Kidney (tissue), 14 donors: ENCODE results near the gene AGPAT3. TPM values are rescaled to one million over a fixed set of nuclear protein-coding genes. Genes with fewer than 3 reads are reported as not detected.
A peak's percentile ranks its signal among the peaks of the same experiment; 100 is the strongest.

ENCODE experiments used
- DNase-seq, 5 donors: peaks; one replicate each; pipeline ENCODE4 v3.0.0-alpha.2; 2013 to 2020
- FAIRE-seq: peaks from 2 replicates; lab custom pipeline; 2012; peaks lifted over from hg19 to GRCh38; lab: Jason Lieb, UNC
- H3K27ac ChIP-seq, 2 donors: one replicate each; pipeline ENCODE4 v1.7.0; 2013; ENCODE audit warnings: low read depth in 2 of 2, low read length in 2 of 2, inconsistent platforms in 1 of 2
- H3K27me3 ChIP-seq: one replicate; pipeline ENCODE4 v1.7.1; 2013; ENCODE audit warnings: low read length, inconsistent platforms; ENCODE audit not compliant: control insufficient read depth, insufficient read depth
- H3K36me3 ChIP-seq, 3 donors: one replicate each; pipeline versions ENCODE4 v1.7.0 to v1.7.1; 2013; ENCODE audit warnings: low read length in 3 of 3, control low read depth in 1 of 3, inconsistent platforms in 1 of 3; ENCODE audit not compliant: insufficient read depth in 3 of 3, control insufficient read depth in 2 of 3
- H3K4me1 ChIP-seq, 3 donors: one replicate each; pipeline versions ENCODE4 v1.7.0 to v1.7.1; 2013; ENCODE audit warnings: low read length in 3 of 3, inconsistent platforms in 1 of 3, low read depth in 1 of 3; ENCODE audit not compliant: control insufficient read depth in 2 of 3, insufficient read depth in 2 of 3
- H3K4me3 ChIP-seq, 3 donors: one replicate each; pipeline versions ENCODE4 v1.7.0 to v1.8.1; 2013; ENCODE audit warnings: low read length in 3 of 3, control low read depth in 1 of 3, inconsistent platforms in 1 of 3
- H3K9ac ChIP-seq, 3 donors: one replicate each; pipeline versions ENCODE4 v1.7.0 to v1.7.1; 2013; ENCODE audit warnings: low read length in 3 of 3, control low read depth in 1 of 3, inconsistent platforms in 1 of 3
- H3K9me3 ChIP-seq, 3 donors: one replicate each; pipeline versions ENCODE4 v1.7.0 to v1.7.1; 2013; ENCODE audit warnings: low read length in 3 of 3, control low read depth in 1 of 3, inconsistent platforms in 1 of 3; ENCODE audit not compliant: control insufficient read depth in 2 of 3, insufficient read depth in 1 of 3
- intact Hi-C: fragments of 100-400 bp; cut with DNase I; formaldehyde crosslinking; loops from one replicate; pipeline ENCODE4 v1.11.1; 2022
- polyA plus RNA-seq: library from polyadenylated mRNA; stranded (reverse); fragments of 350-450 nt; fragmentation: Illumina TruSeq; extraction: RNeasy Lipid Tissue Mini Kit (QIAGEN cat#74804); gene quantifications from one replicate; pipeline ENCODE4 v1.2.3, GENCODE V29; 2014; ENCODE audit warnings: low read depth, low replicate concordance; ENCODE audit not compliant: insufficient read depth
- total RNA-seq: library from RNA; stranded (reverse); fragmentation: NEBNext Ultra II Directional; extraction: Animal tissue kit (Norgen Biotek cat#: 25700); gene quantifications from one replicate; pipeline ENCODE4 v1.2.1, GENCODE V29; 2021
- TF ChIP-seq, protein P1 (sequence below): IDR thresholded peaks from 3 replicates; pipeline ENCODE4 v1.5.1; 2012; ENCODE audit warnings: mild to moderate bottlenecking, moderate library complexity, borderline replicate concordance; ENCODE audit not compliant: insufficient read depth; ENCODE audit errors: extremely low read depth
- donor health status: control.
- donor health status: control.
- donor health status: control.
- donor health status: control.
- donor health status: control.
- donor health status: DM: yes; HTN: yes; CAD: no.
- donor health status: Normal renal cell carcinoma (clear cell type).

Gene AGPAT3
- total and polyA plus RNA-seq, 2 donors from 2014 or later: 40.3 to 86.2 TPM

DNA sequence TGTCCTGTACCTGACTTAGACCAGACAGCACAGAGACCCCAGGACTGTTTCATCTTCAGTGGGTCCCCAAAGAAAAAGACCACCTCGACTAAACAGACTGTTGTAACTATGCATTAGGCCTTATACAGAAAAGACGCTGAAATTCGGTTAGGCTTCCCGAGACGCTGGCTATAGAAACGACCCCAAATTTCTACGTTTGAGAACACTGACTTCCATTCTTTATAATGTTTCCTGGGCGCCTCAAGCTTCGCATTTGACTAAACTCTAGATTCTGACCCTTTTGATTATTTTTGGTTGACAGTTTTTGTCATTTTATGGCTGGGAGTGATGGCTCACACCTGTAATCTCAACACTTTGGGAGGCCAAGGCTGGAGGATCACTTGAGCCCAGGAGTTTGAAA, 146.1 kb downstream of the AGPAT3 start:
- Histone ChIP-seq H3K27me3 (no peaks in the 10 kb centered on the region), H3K9me3 (no peaks in the 10 kb centered on the region), H3K27ac (no peak overlapping the region), H3K4me1 (peaks cover 0 to 6% (median 2%) of the 10 kb centered on the region in 3 donors), H3K36me3 (no peaks in the 10 kb centered on the region), H3K9ac (no peak overlapping the region), H3K4me3 (peak overlapping the region in 1 of 3 donors; percentile 63)
- TF ChIP-seq, protein P1, sequence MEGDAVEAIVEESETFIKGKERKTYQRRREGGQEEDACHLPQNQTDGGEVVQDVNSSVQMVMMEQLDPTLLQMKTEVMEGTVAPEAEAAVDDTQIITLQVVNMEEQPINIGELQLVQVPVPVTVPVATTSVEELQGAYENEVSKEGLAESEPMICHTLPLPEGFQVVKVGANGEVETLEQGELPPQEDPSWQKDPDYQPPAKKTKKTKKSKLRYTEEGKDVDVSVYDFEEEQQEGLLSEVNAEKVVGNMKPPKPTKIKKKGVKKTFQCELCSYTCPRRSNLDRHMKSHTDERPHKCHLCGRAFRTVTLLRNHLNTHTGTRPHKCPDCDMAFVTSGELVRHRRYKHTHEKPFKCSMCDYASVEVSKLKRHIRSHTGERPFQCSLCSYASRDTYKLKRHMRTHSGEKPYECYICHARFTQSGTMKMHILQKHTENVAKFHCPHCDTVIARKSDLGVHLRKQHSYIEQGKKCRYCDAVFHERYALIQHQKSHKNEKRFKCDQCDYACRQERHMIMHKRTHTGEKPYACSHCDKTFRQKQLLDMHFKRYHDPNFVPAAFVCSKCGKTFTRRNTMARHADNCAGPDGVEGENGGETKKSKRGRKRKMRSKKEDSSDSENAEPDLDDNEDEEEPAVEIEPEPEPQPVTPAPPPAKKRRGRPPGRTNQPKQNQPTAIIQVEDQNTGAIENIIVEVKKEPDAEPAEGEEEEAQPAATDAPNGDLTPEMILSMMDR: no peak
- DNase-seq (no peak), FAIRE-seq (no peak)
- intact Hi-C loops: no loop called here

- Histone ChIP-seq H3K27ac (peak within 1 kb of the TSS; percentile 89 to 91), H3K9ac (peak within 1 kb of the TSS in 2 of 3 donors; percentile 67 to 69), H3K27me3 (no peaks in the 10 kb centered on the region), H3K9me3 (no peaks in the 10 kb centered on the region), H3K4me3 (peak within 1 kb of the TSS; percentile 56 to 74 (median 60)), H3K4me1 (peaks cover 0 to 6% (median 2%) of the 10 kb centered on the region in 3 donors), H3K36me3 (no peaks in the 10 kb centered on the region)
- TF ChIP-seq, protein P1: no peak
- DNase-seq (peak; percentile 87 to 96 (median 94)), FAIRE-seq (no peak)
- intact Hi-C loops: no loop called here
Observed at GRCh38 chr21:44011579-44012473, 146.8 kb downstream of the AGPAT3 start, which contains the start of gene TRAPPC10. TRAPPC10 (plus strand) TSS chr21:44012309; CDS start chr21:44012494, 185 bp downstream.

GRCh38 chr21:44012474-44013379, 147.7 kb downstream of the AGPAT3 start:
- DNase-seq (peak; percentile 17 to 91 (median 61)), FAIRE-seq (no peak)
- no peaks in the 10 kb centered on the region for H3K9me3 ChIP-seq
- H3K27me3 ChIP-seq: no peaks in the 10 kb centered on the region
- peak overlapping the region; percentile 56 to 74 (median 60) for H3K4me3 ChIP-seq
- peaks cover 0 to 6% (median 2%) of the 10 kb centered on the region in 3 donors for H3K4me1 ChIP-seq
- intact Hi-C loops: no loop called here
- H3K27ac ChIP-seq: peak overlapping the region; percentile 80 to 89
- no peaks in the 10 kb centered on the region for H3K36me3 ChIP-seq
- peak overlapping the region in 2 of 3 donors; percentile 57 to 69 for H3K9ac ChIP-seq
- TF ChIP-seq, protein P1: no peak
